Tibial nerve (tissue), 4 donors: Measurements from ENCODE around the gene STH. TPM values are rescaled to one million over a fixed set of nuclear protein-coding genes. Genes with fewer than 3 reads are reported as not detected.
"Not testable (repeated sequence)": the region's sequence is repeated elsewhere in the genome, so short reads cannot be mapped to it uniquely, and the experiment has no call there.

Experiments
- DNase-seq, 2 donors: peaks; one replicate each; pipeline ENCODE4 v3.0.0-alpha.2; 2019; ENCODE audit warnings: low spot score in 2 of 2
- H3K27ac ChIP-seq, 4 donors: fragments of 200-600 bp; sonication (generic) in 3 of 4; one replicate each; pipeline ENCODE4 v1.5.1; 2017 to 2019; ENCODE audit warnings: mild to moderate bottlenecking in 1 of 4
- H3K27me3 ChIP-seq, 2 donors: fragments of 200-600 bp; sonication (generic) in 1 of 2; one replicate each; pipeline versions ENCODE4 v1.5.1 to v1.6.0; 2017 to 2019
- H3K36me3 ChIP-seq, 3 donors: fragments of 200-600 bp; sonication (generic); one replicate each; pipeline ENCODE4 v1.5.1; 2018 to 2019
- H3K4me1 ChIP-seq, 4 donors: fragments of 200-600 bp; sonication (generic) in 3 of 4; one replicate each; pipeline ENCODE4 v1.5.1; 2017 to 2019
- H3K4me3 ChIP-seq, 4 donors: fragments of 200-600 bp; sonication (generic) in 3 of 4; one replicate each; pipeline ENCODE4 v1.5.1; 2017 to 2019; ENCODE audit warnings: mild to moderate bottlenecking in 1 of 4, moderate library complexity in 1 of 4
- H3K9me3 ChIP-seq, 4 donors: fragments of 200-600 bp; sonication (generic) in 3 of 4; one replicate each; pipeline ENCODE4 v1.5.1; 2017 to 2019
- CTCF ChIP-seq, 5 experiments: fragments of 200-600 bp in 3 of 5; fragments of 450-650 bp in 2 of 5; sonication (generic) in 3 of 5; IDR thresholded peaks; one replicate each; pipeline ENCODE4 v1.5.1; 2016 to 2019; ENCODE audit warnings: antibody characterized with exemption in 5 of 5, mild to moderate bottlenecking in 3 of 5, moderate library complexity in 2 of 5
- EP300 ChIP-seq, 2 donors: sonication (generic); formaldehyde crosslinking; IDR thresholded peaks; one replicate each; pipeline ENCODE4 v1.6.1; 2017; ENCODE audit warnings: antibody characterized with exemption in 2 of 2, mild to moderate bottlenecking in 1 of 2
- POLR2A ChIP-seq, 2 donors: fragments of 450-650 bp; IDR thresholded peaks; one replicate each; pipeline ENCODE4 v1.6.1; 2017; ENCODE audit warnings: antibody characterized with exemption in 2 of 2, mild to moderate bottlenecking in 2 of 2, moderate library complexity in 2 of 2
- WGBS, 2 donors: methylation state at CpG; one replicate each; pipeline ENCODE4 v1.1.5; 2018; 5-methylcytosine and 5-hydroxymethylcytosine counted together
- total RNA-seq, 4 donors: library from RNA; depleted of rRNA; stranded (reverse); fragments of >200 nt; gene quantifications; one replicate each; pipeline ENCODE4 v1.1.0, GENCODE V29; 2016

The STH gene
- total RNA-seq, 4 donors from 2014 or later: not detected

- WGBS, 2 donors: 47 to 61% methylated on average over 9 of the region's 9 CpGs
- peaks cover 0 to 8% (median 0%) of the 10 kb centered on the region in 4 donors for H3K4me1 ChIP-seq
- H3K27me3 ChIP-seq: no peaks in the 10 kb centered on the region
- H3K9me3 ChIP-seq: no peaks in the 10 kb centered on the region
- H3K4me3 ChIP-seq: no peak overlapping the region
- no peak for DNase-seq
- H3K27ac ChIP-seq: no peak overlapping the region
- H3K36me3 ChIP-seq: no peaks in the 10 kb centered on the region
- no peak for TF ChIP-seq CTCF (IDR thresholded peaks at IDR 0.05)
- no peak for TF ChIP-seq EP300 (IDR thresholded peaks at IDR 0.05)
- TF ChIP-seq POLR2A (IDR thresholded peaks at IDR 0.05): no peak
Observed at GRCh38 chr17:46013502-46014165, 14.6 kb downstream of the STH start.

- not testable (repeated sequence) for DNase-seq, H3K4me3 ChIP-seq
- WGBS, 2 donors: 85 to 97% methylated on average over 8 of the region's 8 CpGs
Observed at GRCh38 chr17:46019408-46019925, 20.4 kb downstream of the STH start.

GRCh38 chr17:46020023-46020761 lies 21.1 kb downstream of the STH start:
- Histone ChIP-seq H3K27ac (peak overlapping the region in 2 of 4 donors; percentile 32 to 42), H3K9me3 (no peaks in the 10 kb centered on the region), H3K4me1 (peaks cover 0 to 6% (median 0%) of the 10 kb centered on the region in 4 donors), H3K4me3 (no peak overlapping the region), H3K27me3 (no peaks in the 10 kb centered on the region), H3K36me3 (peaks cover 0 to 26% (median 0%) of the 10 kb centered on the region in 3 donors)
- WGBS, 2 donors: 72 to 77% methylated on average over 14 of the region's 14 CpGs
- TF ChIP-seq POLR2A (IDR thresholded peaks at IDR 0.05) (no peak), EP300 (IDR thresholded peaks at IDR 0.05) (peak in 1 of 2 donors; percentile 8)
- DNase-seq: no peak

More at GRCh38 chr17:46019408-46019925, 20.4 kb downstream of the STH start:
- peaks cover 0 to 23% (median 0%) of the 10 kb centered on the region in 3 donors for H3K36me3 ChIP-seq
- H3K9me3 ChIP-seq, H3K4me1 ChIP-seq, H3K27me3 ChIP-seq: not testable (repeated sequence)
- peak overlapping the region in 1 of 4 donors; percentile 42 for H3K27ac ChIP-seq

- no peak for DNase-seq
- no peaks in the 10 kb centered on the region for H3K9me3 ChIP-seq
- no peak overlapping the region for H3K4me3 ChIP-seq
Observed at GRCh38 chr17:46020998-46021397, 21.9 kb downstream of the STH start.

GRCh38 chr17:46023366-46023765 lies 24.3 kb downstream of the STH start:
- not testable (repeated sequence) for H3K27ac ChIP-seq, H3K4me3 ChIP-seq, H3K9me3 ChIP-seq, DNase-seq, H3K27me3 ChIP-seq
- Histone ChIP-seq H3K4me1 (peaks cover 0 to 12% (median 3%) of the 10 kb centered on the region in 4 donors), H3K36me3 (peaks cover 0 to 53% (median 0%) of the 10 kb centered on the region in 3 donors)
- WGBS, 2 donors: 92 to 97% methylated on average over 7 of the region's 7 CpGs

More at GRCh38 chr17:46020998-46021397, 21.9 kb downstream of the STH start:
- Histone ChIP-seq H3K36me3 (peaks cover 0 to 33% (median 0%) of the 10 kb centered on the region in 3 donors), H3K4me1 (peaks cover 0 to 6% (median 0%) of the 10 kb centered on the region in 4 donors), H3K27ac (peak overlapping the region in 1 of 4 donors; percentile 42), H3K27me3 (no peaks in the 10 kb centered on the region)
- WGBS, 2 donors: 83 to 89% methylated on average over 12 of the region's 12 CpGs
- TF ChIP-seq POLR2A (IDR thresholded peaks at IDR 0.05) (no peak), EP300 (IDR thresholded peaks at IDR 0.05) (no peak), CTCF (IDR thresholded peaks at IDR 0.05) (no peak)

- Histone ChIP-seq H3K27ac (no peak overlapping the region), H3K27me3 (no peaks in the 10 kb centered on the region), H3K36me3 (peaks cover 0 to 59% (median 0%) of the 10 kb centered on the region in 3 donors), H3K9me3 (no peaks in the 10 kb centered on the region), H3K4me1 (peaks cover 0 to 14% (median 3%) of the 10 kb centered on the region in 4 donors), H3K4me3 (no peak overlapping the region)
- WGBS, 2 donors: 87 to 89% methylated on average over 24 of the region's 24 CpGs
- TF ChIP-seq CTCF (IDR thresholded peaks at IDR 0.05) (no peak), EP300 (IDR thresholded peaks at IDR 0.05) (no peak), POLR2A (IDR thresholded peaks at IDR 0.05) (no peak)
- no peak for DNase-seq
Observed at GRCh38 chr17:46023783-46024388, 24.8 kb downstream of the STH start.
